B cell (primary cell): ENCODE results near the gene ITPKC. TPM values are rescaled to one million over a fixed set of nuclear protein-coding genes. Genes with fewer than 3 reads are reported as not detected.

ENCODE experiments used
- ATAC-seq: fragments of 200-7000 bp; cut with Tn5 transposase; one replicate; pipeline ENCODE4 v1.10.0; 2021; ENCODE audit warnings: low read depth, mild to moderate bottlenecking, moderate number of reproducible peaks, moderate library complexity
- CTCF ChIA-PET: fragments of 350-600 bp; sonication (Branson Sonifier 250); formaldehyde crosslinking; loops from one replicate; lab custom pipeline; 2021; ENCODE audit warnings: antibody characterized with exemption, inconsistent platforms; lab: Charles Lee
- POLR2A ChIA-PET: fragments of 350-600 bp; sonication (Branson Sonifier 250); formaldehyde crosslinking; loops from one replicate; lab custom pipeline; 2021; ENCODE audit warnings: antibody characterized with exemption; lab: Charles Lee
- DNase-seq: peaks from one replicate; pipeline ENCODE4 v3.0.0; 2013
- H2AFZ ChIP-seq: 2 replicates; pipeline ENCODE4 v1.6.1; 2012; ENCODE audit warnings: mild to moderate bottlenecking, low read depth, low read length; ENCODE audit not compliant: insufficient read depth, poor library complexity, severe bottlenecking
- H3K27ac ChIP-seq, 2 donors: 1 replicate in 1 of 2; 2 replicates in 1 of 2; pipeline ENCODE4 v1.5.1; 2012 to 2013; ENCODE audit warnings: low read length in 2 of 2, mild to moderate bottlenecking in 2 of 2, moderate library complexity in 1 of 2
- H3K27me3 ChIP-seq, 4 experiments: fragments of 200-600 bp in 1 of 4; sonication (generic) in 1 of 4; replicated peaks in 1 of 4; 1 replicate in 2 of 4; 2 replicates in 2 of 4; pipeline versions ENCODE4 v1.6.1 to v1.7.0; 2013 to 2016; ENCODE audit warnings: low read length in 3 of 4, mild to moderate bottlenecking in 2 of 4, mixed read lengths in 1 of 4, moderate library complexity in 1 of 4; ENCODE audit not compliant: insufficient read depth in 4 of 4, control insufficient read depth in 3 of 4; ENCODE audit errors: control extremely low read depth in 1 of 4
- H3K36me3 ChIP-seq, 2 experiments: replicated peaks in 1 of 2; 1 replicate in 1 of 2; 2 replicates in 1 of 2; pipeline versions ENCODE4 v1.6.1 to v1.7.1; 2013; ENCODE audit warnings: low read length in 1 of 2; ENCODE audit not compliant: insufficient read depth in 2 of 2, control insufficient read depth in 1 of 2; ENCODE audit errors: control extremely low read depth in 1 of 2, extremely low read depth in 1 of 2
- H3K4me1 ChIP-seq, 2 donors: fragments of 200-600 bp in 1 of 2; sonication (generic) in 1 of 2; 1 replicate in 1 of 2; 2 replicates in 1 of 2; pipeline versions ENCODE4 v1.5.1 to v1.6.1; 2013 to 2017; ENCODE audit warnings: low read length in 2 of 2; ENCODE audit not compliant: control insufficient read depth in 2 of 2, insufficient read depth in 2 of 2
- H3K4me2 ChIP-seq: replicated peaks from 2 replicates; pipeline ENCODE3; 2012; ENCODE audit warnings: mild to moderate bottlenecking, low read depth, low read length; ENCODE audit not compliant: poor library complexity, severe bottlenecking
- H3K4me3 ChIP-seq, 5 experiments: fragments of 200-600 bp in 1 of 5; sonication (generic) in 1 of 5; 1 replicate in 3 of 5; 2 replicates in 2 of 5; pipeline versions ENCODE4 v1.5.1 to v1.7.0; 2011 to 2016; ENCODE audit warnings: low read length in 4 of 5, mild to moderate bottlenecking in 4 of 5, low read depth in 2 of 5, control low read depth in 1 of 5, moderate library complexity in 1 of 5; ENCODE audit not compliant: insufficient read depth in 1 of 5; ENCODE audit errors: control extremely low read depth in 1 of 5, extremely low read depth in 1 of 5
- H3K79me2 ChIP-seq: fragments of 200-600 bp; sonication (generic); one replicate; pipeline ENCODE4 v1.6.0; 2016; ENCODE audit warnings: low read length; ENCODE audit not compliant: control insufficient read depth, insufficient read depth
- H3K9ac ChIP-seq: fragments of 200-600 bp; sonication (generic); 2 replicates; pipeline ENCODE4 v1.6.1; 2017; ENCODE audit warnings: mild to moderate bottlenecking, low read length, moderate library complexity
- H3K9me3 ChIP-seq, 3 donors: one replicate each; pipeline versions ENCODE4 v1.6.1 to v1.7.1; 2013; ENCODE audit warnings: low read length in 2 of 3; ENCODE audit not compliant: control insufficient read depth in 2 of 3, insufficient read depth in 1 of 3; ENCODE audit errors: control extremely low read depth in 1 of 3
- H4K20me1 ChIP-seq: 2 replicates; pipeline ENCODE4 v1.6.0; 2012; ENCODE audit warnings: mild to moderate bottlenecking, low read length; ENCODE audit not compliant: insufficient read depth, control insufficient read depth, poor library complexity, severe bottlenecking
- H3K27ac Mint-ChIP-seq: one replicate; pipeline ENCODE4 v1.8.0; 2021; ENCODE audit warnings: mixed read lengths
- H3K27me3 Mint-ChIP-seq: one replicate; pipeline ENCODE4 v1.8.0; 2021; ENCODE audit warnings: mixed read lengths
- H3K4me1 Mint-ChIP-seq: one replicate; pipeline ENCODE4 v1.8.0; 2021; ENCODE audit warnings: mixed read lengths
- H3K4me3 Mint-ChIP-seq: one replicate; pipeline ENCODE4 v1.8.0; 2021; ENCODE audit warnings: mixed read lengths
- H3K9me3 Mint-ChIP-seq: one replicate; pipeline ENCODE4 v1.8.0; 2022; ENCODE audit warnings: mixed read lengths; ENCODE audit not compliant: insufficient read depth
- CTCF ChIP-seq: fragments of 200-600 bp; IDR thresholded peaks from one replicate; pipeline ENCODE4 v1.8.0; 2022; ENCODE audit warnings: antibody characterized with exemption, mild to moderate bottlenecking
- EZH2 ChIP-seq: IDR thresholded peaks from 2 replicates; pipeline ENCODE4 v1.6.1; 2012; ENCODE audit warnings: borderline replicate concordance, low read depth, mild to moderate bottlenecking, moderate library complexity, low read length; ENCODE audit not compliant: insufficient read depth, poor library complexity, severe bottlenecking
- WGBS: methylation state at CpG from one replicate; pipeline ENCODE4 v1.1.5; 2013; ENCODE audit warnings: missing lambda C conversion rate; ENCODE audit not compliant: insufficient coverage; 5-methylcytosine and 5-hydroxymethylcytosine counted together
- intact Hi-C: fragments of 100-400 bp; cut with micrococcal nuclease; formaldehyde crosslinking; loops from one replicate; pipeline ENCODE4 v1.10.0; 2022
- polyA plus RNA-seq: library from polyadenylated mRNA; depleted of rRNA; stranded (reverse); fragments of >200 nt; gene quantifications from 2 replicates; pipeline ENCODE4 v1.2.3, GENCODE V29; 2012
- total RNA-seq, 2 donors: library from RNA; stranded (reverse); fragments of 120-200 nt in 1 of 2; gene quantifications; 1 replicate in 1 of 2; 2 replicates in 1 of 2; pipeline versions ENCODE4 v1.2.3 to v1.2.4, GENCODE V29; 2013 to 2022

The ITPKC gene
- total and polyA plus RNA-seq, 2 donors (not counting 1 experiment from before 2014, with no cell fraction given), result 8.7 to 16.0 TPM

GRCh38 chr19:40695881-40696280 lies 21.0 kb upstream of the ITPKC start:
- H3K27ac Mint-ChIP-seq, result no peak overlapping the region
- TF ChIP-seq EZH2 (no peak), CTCF (no peak)
- H4K20me1 ChIP-seq, result no peaks in the 10 kb centered on the region
- no peak overlapping the region for H3K4me2 ChIP-seq
- DNase-seq (no peak), ATAC-seq (no peak)
- H3K27ac ChIP-seq, result no peak overlapping the region
- intact Hi-C loops, result no loop called here
- H3K4me3 Mint-ChIP-seq, result no peak overlapping the region
- peaks cover 6% of the 10 kb centered on the region for H3K4me1 Mint-ChIP-seq
- H3K9ac ChIP-seq, result no peak overlapping the region
- H3K27me3 Mint-ChIP-seq, result no peaks in the 10 kb centered on the region
- H3K79me2 ChIP-seq, result no peaks in the 10 kb centered on the region
- no peak overlapping the region for H3K4me3 ChIP-seq
- H3K9me3 ChIP-seq, result no peaks in the 10 kb centered on the region
- ChIA-PET CTCF (no interaction called here), POLR2A (no interaction called here)
- WGBS, result no CpG with 5 or more reads among the region's 5 CpGs
- H3K27me3 ChIP-seq, result no peaks in the 10 kb centered on the region
- H3K4me1 ChIP-seq, result peaks cover 5 to 9% of the 10 kb centered on the region in 2 donors
- no peak overlapping the region for H2AFZ ChIP-seq
- H3K9me3 Mint-ChIP-seq, result no peaks in the 10 kb centered on the region
- H3K36me3 ChIP-seq, result peaks cover 3 to 25% of the 10 kb centered on the region in 2 experiments

GRCh38 chr19:40697007-40697406 lies 19.9 kb upstream of the ITPKC start:
- H3K4me1 ChIP-seq, result no peaks in the 10 kb centered on the region
- TF ChIP-seq EZH2, result no peak
- no peak for TF ChIP-seq CTCF
- H2AFZ ChIP-seq, result no peak overlapping the region
- ChIA-PET POLR2A (interaction anchor here (0.7 kb wide), 2 partner anchors 755 to 1834 kb away, joined by 3 to 5 read pairs; no protein-coding TSS in a partner anchor), CTCF (interaction anchor here (1.0 kb wide), 1 partner anchor 33 kb away, joined by 5 read pairs; no protein-coding TSS in a partner anchor)
- no peaks in the 10 kb centered on the region for H3K9me3 Mint-ChIP-seq
- H4K20me1 ChIP-seq, result no peaks in the 10 kb centered on the region
- peaks cover 7 to 33% of the 10 kb centered on the region in 2 experiments for H3K36me3 ChIP-seq
- ATAC-seq (no peak), DNase-seq (no peak)
- no peak overlapping the region for H3K4me3 ChIP-seq
- H3K4me2 ChIP-seq, result no peak overlapping the region
- no peak overlapping the region for H3K9ac ChIP-seq
- WGBS, result 100% methylated on average over 4 of the region's 6 CpGs
- H3K27ac ChIP-seq, result no peak overlapping the region
- no peak overlapping the region for H3K27ac Mint-ChIP-seq
- no peaks in the 10 kb centered on the region for H3K79me2 ChIP-seq
- intact Hi-C loops, result no loop called here
- no peaks in the 10 kb centered on the region for H3K9me3 ChIP-seq
- H3K27me3 ChIP-seq, result no peaks in the 10 kb centered on the region
- no peaks in the 10 kb centered on the region for H3K27me3 Mint-ChIP-seq
- H3K4me1 Mint-ChIP-seq, result no peaks in the 10 kb centered on the region
- no peak overlapping the region for H3K4me3 Mint-ChIP-seq
